Neural cell (in vitro differentiated cells): ENCODE results near the gene FHIT. TPM values are rescaled to one million over a fixed set of nuclear protein-coding genes. Genes with fewer than 3 reads are reported as not detected.

Experiments used
- H2AFZ ChIP-seq: fragments of 200-600, 300-800 bp; sonication (generic), shearing (Covaris generic); 2 replicates; pipeline ENCODE4 v1.6.0; 2014; ENCODE audit warnings: low read depth, mild to moderate bottlenecking, antibody characterized with exemption, low read length, moderate library complexity
- H3F3A ChIP-seq: fragments of 200-600 bp; shearing (Covaris generic); 2 replicates; pipeline ENCODE4 v1.6.1; 2016; ENCODE audit warnings: mild to moderate bottlenecking, moderate library complexity, mixed read lengths, antibody characterized with exemption, low read length; ENCODE audit not compliant: insufficient read depth, poor library complexity, severe bottlenecking
- H3K27ac ChIP-seq: fragments of 200-600, 300-800 bp; sonication (generic), shearing (Covaris generic); 2 replicates; pipeline ENCODE4 v1.5.1; 2014; ENCODE audit warnings: mild to moderate bottlenecking, low read length, moderate library complexity
- H3K27me3 ChIP-seq: fragments of 300-800, 200-600 bp; sonication (generic), shearing (Covaris generic); 2 replicates; pipeline ENCODE4 v1.6.0; 2014; ENCODE audit warnings: mild to moderate bottlenecking, low read depth, low read length, moderate library complexity; ENCODE audit not compliant: insufficient read depth
- H3K36me3 ChIP-seq: fragments of 300-800, 200-600 bp; sonication (generic), shearing (Covaris generic); 2 replicates; pipeline ENCODE4 v1.5.1; 2014; ENCODE audit warnings: mild to moderate bottlenecking, antibody characterized with exemption, low read length, moderate library complexity; ENCODE audit not compliant: insufficient read depth
- H3K4me2 ChIP-seq: fragments of 300-800, 200-600 bp; sonication (generic), shearing (Covaris generic); 2 replicates; pipeline ENCODE4 v1.6.0; 2014; ENCODE audit warnings: mild to moderate bottlenecking, low read length
- H3K4me3 ChIP-seq: fragments of 300-800, 200-600 bp; sonication (generic), shearing (Covaris generic); 2 replicates; pipeline ENCODE4 v1.5.1; 2014; ENCODE audit warnings: mild to moderate bottlenecking, low read length, moderate library complexity
- H3K79me2 ChIP-seq: fragments of 200-600 bp; shearing (Covaris generic); replicated peaks from 2 replicates; pipeline ENCODE4 v1.6.0; 2014; ENCODE audit warnings: mild to moderate bottlenecking, low read length, moderate library complexity; ENCODE audit not compliant: insufficient read depth
- H3K9ac ChIP-seq: fragments of 300-800, 200-600 bp; sonication (generic), shearing (Covaris generic); 2 replicates; pipeline ENCODE4 v1.6.1; 2016; ENCODE audit warnings: mild to moderate bottlenecking, low read length, mixed read lengths
- H3K9me2 ChIP-seq: fragments of 200-600 bp; shearing (Covaris generic); 2 replicates; pipeline ENCODE4 v1.6.1; 2016; ENCODE audit warnings: mild to moderate bottlenecking, low read length, mixed read lengths; ENCODE audit not compliant: insufficient read depth
- H3K9me3 ChIP-seq: fragments of 200-600, 300-800 bp; sonication (generic), shearing (Covaris generic); 2 replicates; pipeline ENCODE4 v1.6.1; 2016; ENCODE audit warnings: mild to moderate bottlenecking, mixed run types, low read length, moderate library complexity, mixed read lengths
- H4K20me1 ChIP-seq: fragments of 200-600 bp; shearing (Covaris generic); 2 replicates; pipeline ENCODE4 v1.6.1; 2016; ENCODE audit warnings: mild to moderate bottlenecking, mixed run types; ENCODE audit not compliant: insufficient read depth
- EP300 ChIP-seq: fragments of 450-650 bp; conservative IDR thresholded peaks from 2 replicates; pipeline ENCODE4 v1.6.1; 2014; ENCODE audit warnings: antibody characterized with exemption, mild to moderate bottlenecking, moderate library complexity; ENCODE audit not compliant: poor library complexity, severe bottlenecking
- EZH2 ChIP-seq: fragments of 200-600, 300-800 bp; shearing (Covaris generic), sonication (generic); IDR thresholded peaks from 2 replicates; pipeline ENCODE4 v1.6.1; 2014; ENCODE audit warnings: antibody characterized with exemption, low read length, borderline replicate concordance, mild to moderate bottlenecking; ENCODE audit not compliant: insufficient read depth, poor library complexity, severe bottlenecking
- MXI1 ChIP-seq: fragments of 450-650 bp; conservative IDR thresholded peaks from 2 replicates; pipeline ENCODE4 v1.6.1; 2014; ENCODE audit warnings: antibody characterized with exemption, mild to moderate bottlenecking; ENCODE audit not compliant: poor library complexity, severe bottlenecking
- POLR2AphosphoS5 ChIP-seq: IDR thresholded peaks from 2 replicates; pipeline ENCODE4 v1.6.1; 2012
- RAD21 ChIP-seq: fragments of 450-650 bp; conservative IDR thresholded peaks from 2 replicates; pipeline ENCODE4 v1.6.1; 2014; ENCODE audit warnings: antibody characterized with exemption, mild to moderate bottlenecking, moderate library complexity
- REST ChIP-seq: IDR thresholded peaks from 2 replicates; pipeline ENCODE4 v1.6.1; 2012; ENCODE audit warnings: borderline replicate concordance
- SMC3 ChIP-seq: fragments of 450-650 bp; conservative IDR thresholded peaks from 2 replicates; pipeline ENCODE4 v1.6.1; 2014; ENCODE audit warnings: antibody characterized with exemption, mild to moderate bottlenecking, moderate library complexity; ENCODE audit not compliant: poor library complexity
- TAF1 ChIP-seq: IDR thresholded peaks from 2 replicates; pipeline ENCODE4 v1.6.1; 2012; ENCODE audit warnings: low read depth
- polyA plus RNA-seq: library from polyadenylated mRNA; depleted of rRNA; stranded (reverse); fragments of >200 nt; gene quantifications from 2 replicates; pipeline ENCODE4 v1.2.3, GENCODE V29; 2014
- TF ChIP-seq, protein P1 (sequence below): fragments of 450-650 bp; IDR thresholded peaks from 2 replicates; pipeline ENCODE4 v1.5.1; 2014; ENCODE audit warnings: antibody characterized with exemption, mild to moderate bottlenecking, moderate library complexity; ENCODE audit not compliant: poor library complexity, severe bottlenecking

The FHIT gene
- polyA plus RNA-seq, 1 donor from 2014 or later = not detected

DNA sequence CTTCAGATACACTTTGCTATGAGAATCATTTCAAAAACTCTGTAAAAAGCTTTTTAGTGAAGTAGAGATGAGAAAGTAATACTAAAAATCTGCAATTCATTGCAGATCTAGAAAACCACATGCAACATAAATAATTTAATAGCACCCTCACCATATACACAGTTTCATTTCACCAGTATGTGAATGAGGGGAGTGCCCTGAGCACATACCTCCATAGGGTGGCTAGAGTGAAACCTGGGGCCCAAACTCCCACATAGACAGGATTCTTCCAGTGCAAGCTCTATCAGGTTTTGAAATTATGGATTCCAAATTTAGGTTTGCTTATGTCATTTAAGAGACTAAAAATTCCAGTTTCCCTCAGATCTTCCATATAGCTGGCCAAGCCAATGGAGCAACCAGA is 1228.1 kb downstream of the FHIT start:
- Histone ChIP-seq H3K27ac (no peak overlapping the region), H3K4me3 (no peak overlapping the region), H3K9me3 (no peaks in the 10 kb centered on the region), H3K36me3 (no peaks in the 10 kb centered on the region), H3K27me3 (no peaks in the 10 kb centered on the region), H3F3A (no peaks in the 10 kb centered on the region), H3K4me2 (no peak overlapping the region), H2AFZ (no peak overlapping the region), H3K9me2 (no peaks in the 10 kb centered on the region), H3K79me2 (no peaks in the 10 kb centered on the region), H3K9ac (no peak overlapping the region), H4K20me1 (no peaks in the 10 kb centered on the region)
- no peak for TF ChIP-seq RAD21
- TF ChIP-seq, protein P1, sequence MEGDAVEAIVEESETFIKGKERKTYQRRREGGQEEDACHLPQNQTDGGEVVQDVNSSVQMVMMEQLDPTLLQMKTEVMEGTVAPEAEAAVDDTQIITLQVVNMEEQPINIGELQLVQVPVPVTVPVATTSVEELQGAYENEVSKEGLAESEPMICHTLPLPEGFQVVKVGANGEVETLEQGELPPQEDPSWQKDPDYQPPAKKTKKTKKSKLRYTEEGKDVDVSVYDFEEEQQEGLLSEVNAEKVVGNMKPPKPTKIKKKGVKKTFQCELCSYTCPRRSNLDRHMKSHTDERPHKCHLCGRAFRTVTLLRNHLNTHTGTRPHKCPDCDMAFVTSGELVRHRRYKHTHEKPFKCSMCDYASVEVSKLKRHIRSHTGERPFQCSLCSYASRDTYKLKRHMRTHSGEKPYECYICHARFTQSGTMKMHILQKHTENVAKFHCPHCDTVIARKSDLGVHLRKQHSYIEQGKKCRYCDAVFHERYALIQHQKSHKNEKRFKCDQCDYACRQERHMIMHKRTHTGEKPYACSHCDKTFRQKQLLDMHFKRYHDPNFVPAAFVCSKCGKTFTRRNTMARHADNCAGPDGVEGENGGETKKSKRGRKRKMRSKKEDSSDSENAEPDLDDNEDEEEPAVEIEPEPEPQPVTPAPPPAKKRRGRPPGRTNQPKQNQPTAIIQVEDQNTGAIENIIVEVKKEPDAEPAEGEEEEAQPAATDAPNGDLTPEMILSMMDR = no peak
- no peak for TF ChIP-seq TAF1
- no peak for TF ChIP-seq EP300
- no peak for TF ChIP-seq POLR2AphosphoS5
- no peak for TF ChIP-seq EZH2
- TF ChIP-seq REST = no peak
- TF ChIP-seq SMC3 = no peak
- TF ChIP-seq MXI1 = no peak

DNA sequence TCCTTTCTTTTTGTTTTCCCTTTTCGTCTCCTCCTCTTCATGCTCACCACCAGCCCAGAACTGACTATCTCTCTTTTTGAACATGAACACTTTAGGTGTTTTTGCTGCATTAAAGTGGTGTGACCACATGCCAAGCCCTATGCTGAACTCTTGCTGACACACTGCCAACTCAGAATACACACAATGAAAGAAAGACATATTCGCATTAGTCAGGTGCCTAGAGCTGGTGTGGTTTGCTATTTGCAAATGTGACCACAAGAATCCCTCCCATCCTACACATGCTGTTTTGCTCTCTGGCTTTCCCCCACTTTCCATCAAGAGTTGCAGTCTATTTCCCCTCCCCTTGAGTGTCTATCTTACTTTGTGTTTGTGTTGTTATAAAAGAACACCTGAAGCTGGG is 1233.6 kb downstream of the FHIT start:
- H3K9ac ChIP-seq = no peak overlapping the region
- no peak overlapping the region for H3K27ac ChIP-seq
- no peak overlapping the region for H3K4me3 ChIP-seq
- no peaks in the 10 kb centered on the region for H4K20me1 ChIP-seq
- no peaks in the 10 kb centered on the region for H3K36me3 ChIP-seq
- H2AFZ ChIP-seq = no peak overlapping the region
- no peaks in the 10 kb centered on the region for H3K27me3 ChIP-seq
- TF ChIP-seq EZH2 = no peak
- no peak for TF ChIP-seq POLR2AphosphoS5
- TF ChIP-seq TAF1 = no peak
- no peak for TF ChIP-seq EP300
- no peak for TF ChIP-seq SMC3
- TF ChIP-seq MXI1 = no peak
- TF ChIP-seq, protein P1 = no peak
- TF ChIP-seq RAD21 = no peak
- TF ChIP-seq REST = no peak
- no peaks in the 10 kb centered on the region for H3F3A ChIP-seq
- H3K4me2 ChIP-seq = no peak overlapping the region
- H3K9me3 ChIP-seq = no peaks in the 10 kb centered on the region
- no peaks in the 10 kb centered on the region for H3K79me2 ChIP-seq
- H3K9me2 ChIP-seq = no peaks in the 10 kb centered on the region
